ENCODE results near the gene OS9. TPM values are rescaled to one million over a fixed set of nuclear protein-coding genes. Genes with fewer than 3 reads are reported as not detected.
"Not testable (repeated sequence)": the region's sequence is repeated elsewhere in the genome, so short reads cannot be mapped to it uniquely, and the experiment has no call there.

Gene OS9
- total RNA-seq, 4 donors from 2014 or later = 139 to 223 (median 148) TPM

DNA sequence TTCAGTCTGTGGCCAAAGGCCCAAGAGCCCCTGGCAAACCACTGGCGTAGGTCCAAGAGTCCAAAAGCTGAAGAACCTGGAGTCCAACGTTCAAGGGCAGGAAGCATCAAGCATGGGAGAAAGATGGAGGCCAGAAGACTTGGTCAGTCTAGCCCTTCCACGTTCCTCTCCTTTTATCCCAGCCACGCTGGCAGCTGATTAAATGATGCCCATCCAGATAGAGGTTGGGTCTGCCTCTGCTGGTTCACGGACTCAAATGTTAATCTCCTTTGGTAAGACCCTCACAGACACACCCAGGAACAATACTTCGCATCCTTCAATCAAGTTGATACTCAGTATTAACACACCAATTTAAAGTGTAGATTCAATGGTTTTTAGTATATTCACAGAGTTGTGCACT is 21.1 kb upstream of the OS9 start:
- Histone ChIP-seq H3K4me1 (no peaks in the 10 kb centered on the region), H3K36me3 (no peaks in the 10 kb centered on the region), H3K9me3 (no peaks in the 10 kb centered on the region), H3K4me3 (no peak overlapping the region), H3K27ac (replicated peaks in 1 of 4) (no peak overlapping the region), H3K27me3 (peaks cover 0 to 12% (median 0%) of the 10 kb centered on the region in 4 donors)
- 85% methylated on average over 6 of the region's 6 CpGs for WGBS
- intact Hi-C loops (cut with DNase I) = no loop called here
- no peak for DNase-seq (ENCODE audit: extremely low spot score)
- TF ChIP-seq EP300 (IDR thresholded peaks at IDR 0.05) (no peak), POLR2A (IDR thresholded peaks at IDR 0.05; ENCODE audit: low read depth) (no peak), POLR2AphosphoS5 (IDR thresholded peaks at IDR 0.05) (no peak)
- TF ChIP-seq, protein P1, sequence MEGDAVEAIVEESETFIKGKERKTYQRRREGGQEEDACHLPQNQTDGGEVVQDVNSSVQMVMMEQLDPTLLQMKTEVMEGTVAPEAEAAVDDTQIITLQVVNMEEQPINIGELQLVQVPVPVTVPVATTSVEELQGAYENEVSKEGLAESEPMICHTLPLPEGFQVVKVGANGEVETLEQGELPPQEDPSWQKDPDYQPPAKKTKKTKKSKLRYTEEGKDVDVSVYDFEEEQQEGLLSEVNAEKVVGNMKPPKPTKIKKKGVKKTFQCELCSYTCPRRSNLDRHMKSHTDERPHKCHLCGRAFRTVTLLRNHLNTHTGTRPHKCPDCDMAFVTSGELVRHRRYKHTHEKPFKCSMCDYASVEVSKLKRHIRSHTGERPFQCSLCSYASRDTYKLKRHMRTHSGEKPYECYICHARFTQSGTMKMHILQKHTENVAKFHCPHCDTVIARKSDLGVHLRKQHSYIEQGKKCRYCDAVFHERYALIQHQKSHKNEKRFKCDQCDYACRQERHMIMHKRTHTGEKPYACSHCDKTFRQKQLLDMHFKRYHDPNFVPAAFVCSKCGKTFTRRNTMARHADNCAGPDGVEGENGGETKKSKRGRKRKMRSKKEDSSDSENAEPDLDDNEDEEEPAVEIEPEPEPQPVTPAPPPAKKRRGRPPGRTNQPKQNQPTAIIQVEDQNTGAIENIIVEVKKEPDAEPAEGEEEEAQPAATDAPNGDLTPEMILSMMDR (IDR thresholded peaks at IDR 0.05) = no peak

DNA sequence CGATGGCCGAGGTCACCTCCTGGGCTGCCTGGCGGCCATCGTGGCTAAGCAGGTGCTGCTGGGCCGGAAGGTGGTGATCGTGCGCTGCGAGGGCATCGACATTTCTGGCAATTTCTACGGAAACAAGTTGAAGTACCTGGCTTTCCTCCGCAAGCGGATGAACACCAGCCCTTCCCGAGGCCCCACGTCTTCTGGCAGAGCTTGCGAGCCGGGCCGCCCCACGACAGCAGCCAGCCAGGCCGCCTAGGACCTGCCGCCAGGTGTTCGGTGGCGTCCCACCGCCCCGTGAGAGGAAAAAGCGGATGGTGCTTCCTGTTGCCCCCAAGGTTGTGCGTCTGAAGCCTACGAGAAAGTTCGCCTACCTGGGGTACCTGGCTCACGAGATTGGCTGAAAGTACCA is 19.2 kb upstream of the OS9 start:
- Histone ChIP-seq H3K27ac (replicated peaks in 1 of 4) (no peak overlapping the region), H3K27me3 (peaks cover 0 to 6% (median 0%) of the 10 kb centered on the region in 4 donors), H3K9me3 (no peaks in the 10 kb centered on the region), H3K36me3 (no peaks in the 10 kb centered on the region), H3K4me3 (no peak overlapping the region), H3K4me1 (no peaks in the 10 kb centered on the region)
- TF ChIP-seq POLR2AphosphoS5 (IDR thresholded peaks at IDR 0.05) = no peak
- TF ChIP-seq EP300 (IDR thresholded peaks at IDR 0.05) = no peak
- TF ChIP-seq POLR2A (IDR thresholded peaks at IDR 0.05; ENCODE audit: low read depth) = no peak
- TF ChIP-seq, protein P1 (IDR thresholded peaks at IDR 0.05) = no peak
- no peak for DNase-seq (ENCODE audit: extremely low spot score)
- intact Hi-C loops (cut with DNase I) = no loop called here
- 91% methylated on average over 28 of the region's 29 CpGs for WGBS

DNA sequence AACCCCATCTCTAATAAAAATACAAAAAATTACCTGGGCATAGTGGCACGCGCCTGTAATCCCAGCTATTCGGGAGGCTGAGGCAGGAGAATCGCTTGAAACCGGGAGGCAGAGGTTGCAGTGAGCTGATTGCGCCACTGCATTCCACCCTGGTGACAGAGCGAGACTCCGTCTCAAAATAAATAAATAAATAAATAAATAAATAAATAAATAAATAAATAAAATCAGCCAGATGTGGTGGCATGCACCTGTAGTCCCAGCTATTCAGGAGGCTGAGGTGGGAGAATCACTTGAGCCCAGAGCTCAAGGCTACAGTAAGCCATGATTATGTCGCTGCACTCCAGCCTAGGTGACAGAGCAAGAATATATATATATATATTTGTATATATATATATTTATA is 16.0 kb upstream of the OS9 start:
- H3K9me3 ChIP-seq; H3K4me3 ChIP-seq; DNase-seq (ENCODE audit: extremely low spot score); H3K27ac ChIP-seq (replicated peaks in 1 of 4); H3K27me3 ChIP-seq; intact Hi-C loops (cut with DNase I); H3K36me3 ChIP-seq; H3K4me1 ChIP-seq: not testable (repeated sequence)
- WGBS = 94% methylated on average over 9 of the region's 9 CpGs

DNA sequence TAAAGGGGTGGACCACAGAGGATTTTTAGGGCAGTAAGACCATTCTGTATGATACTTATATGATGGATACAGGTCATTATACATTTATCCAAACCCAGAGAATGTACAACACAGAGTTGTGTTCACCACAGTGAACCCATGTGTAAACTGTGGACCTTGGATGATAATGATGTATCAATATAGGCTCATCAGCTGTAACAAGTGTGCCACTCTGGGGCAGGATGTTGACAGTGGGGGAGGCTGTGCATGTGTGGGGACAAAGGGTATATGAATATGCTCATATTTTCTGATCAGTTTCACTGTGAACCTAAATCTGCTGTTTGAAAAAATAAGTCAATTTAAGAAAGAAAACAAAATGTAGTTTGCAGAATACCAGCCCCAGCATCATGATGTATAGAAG is 14.2 kb upstream of the OS9 start:
- no peak overlapping the region for H3K4me3 ChIP-seq
- no peaks in the 10 kb centered on the region for H3K4me1 ChIP-seq
- no peak for TF ChIP-seq POLR2AphosphoS5 (IDR thresholded peaks at IDR 0.05)
- TF ChIP-seq POLR2A (IDR thresholded peaks at IDR 0.05; ENCODE audit: low read depth) = no peak
- TF ChIP-seq EP300 (IDR thresholded peaks at IDR 0.05) = no peak
- H3K9me3 ChIP-seq = peaks cover 0 to 6% (median 0%) of the 10 kb centered on the region in 4 donors
- no peaks in the 10 kb centered on the region for H3K27me3 ChIP-seq
- H3K36me3 ChIP-seq = no peaks in the 10 kb centered on the region
- DNase-seq (ENCODE audit: extremely low spot score) = no peak
- intact Hi-C loops (cut with DNase I) = no loop called here
- no peak overlapping the region for H3K27ac ChIP-seq (replicated peaks in 1 of 4)

DNA sequence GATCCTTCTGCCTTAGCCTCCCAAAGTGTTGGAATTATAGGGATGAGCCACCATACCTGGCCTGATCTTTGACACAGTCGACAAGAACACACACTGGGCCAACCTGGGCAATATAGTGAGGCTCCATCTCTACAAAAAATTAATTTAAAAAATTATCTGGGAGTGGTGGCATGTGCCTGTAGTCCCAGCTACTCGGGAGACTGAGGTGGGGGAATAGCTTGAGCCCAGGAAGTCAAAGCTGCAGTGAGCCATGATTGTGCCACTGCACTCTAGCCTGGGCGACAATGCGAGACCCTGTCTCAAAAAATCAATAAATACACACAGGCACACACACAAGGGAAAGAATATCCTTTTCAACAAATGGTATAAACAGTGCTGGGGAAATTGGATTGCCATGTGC is 6.1 kb upstream of the OS9 start:
- WGBS = 77% methylated on average over 4 of the region's 4 CpGs
- no peak for DNase-seq (ENCODE audit: extremely low spot score)
- Histone ChIP-seq H3K27me3 (peaks cover 0 to 24% (median 3%) of the 10 kb centered on the region in 4 donors), H3K9me3 (no peaks in the 10 kb centered on the region), H3K4me3 (no peak overlapping the region), H3K27ac (replicated peaks in 1 of 4) (no peak overlapping the region), H3K36me3 (no peaks in the 10 kb centered on the region), H3K4me1 (no peaks in the 10 kb centered on the region)
- intact Hi-C loops (cut with DNase I) = no loop called here
- no peak for TF ChIP-seq POLR2AphosphoS5 (IDR thresholded peaks at IDR 0.05)
- no peak for TF ChIP-seq POLR2A (IDR thresholded peaks at IDR 0.05; ENCODE audit: low read depth)
- TF ChIP-seq, protein P1 (IDR thresholded peaks at IDR 0.05) = no peak
- no peak for TF ChIP-seq EP300 (IDR thresholded peaks at IDR 0.05)

DNA sequence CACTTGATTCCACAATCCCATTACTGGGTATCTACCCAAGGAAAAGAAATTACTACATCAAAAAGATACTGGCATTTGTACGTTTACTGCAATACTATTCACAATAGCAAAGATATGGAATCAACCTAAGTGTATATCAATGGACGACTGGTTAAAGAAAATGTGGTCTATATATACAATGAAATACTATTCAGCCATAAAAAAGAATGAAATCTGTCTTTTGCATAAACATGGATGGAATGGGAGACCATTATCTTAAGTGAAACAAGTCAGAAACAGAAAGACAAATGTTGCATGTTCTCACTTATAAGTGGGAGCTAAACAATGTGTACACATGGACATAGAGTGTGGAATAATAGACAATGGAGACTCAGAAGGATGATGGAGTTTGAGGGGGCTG is 5.0 kb upstream of the OS9 start:
- H3K4me3 ChIP-seq = no peak overlapping the region
- H3K27me3 ChIP-seq = peaks cover 0 to 24% (median 3%) of the 10 kb centered on the region in 4 donors
- peaks cover 4 to 6% (median 5%) of the 10 kb centered on the region in 4 donors for H3K4me1 ChIP-seq
- no peak for DNase-seq (ENCODE audit: extremely low spot score)
- TF ChIP-seq POLR2A (IDR thresholded peaks at IDR 0.05; ENCODE audit: low read depth) (no peak), EP300 (IDR thresholded peaks at IDR 0.05) (no peak), POLR2AphosphoS5 (IDR thresholded peaks at IDR 0.05) (no peak)
- TF ChIP-seq, protein P1 (IDR thresholded peaks at IDR 0.05) = no peak
- H3K36me3 ChIP-seq = no peaks in the 10 kb centered on the region
- no peaks in the 10 kb centered on the region for H3K9me3 ChIP-seq
- intact Hi-C loops (cut with DNase I) = no loop called here
- WGBS = 56% methylated on average over 2 of the region's 2 CpGs
- no peak overlapping the region for H3K27ac ChIP-seq (replicated peaks in 1 of 4)

Measured in esophagus muscularis mucosa (tissue), 4 donors.